Spinal cord (tissue), 10 donors: ENCODE measurements around the gene ARHGEF7. TPM values are rescaled to one million over a fixed set of nuclear protein-coding genes. Genes with fewer than 3 reads are reported as not detected.
"Not testable (repeated sequence)": the region's sequence is repeated elsewhere in the genome, so short reads cannot be mapped to it uniquely, and the experiment has no call there.

Experiments used
- DNase-seq, 6 donors: peaks; one replicate each; pipeline versions ENCODE4 v3.0.0 to v3.0.0-alpha.2; 2013 to 2015; ENCODE audit warnings: low spot score in 6 of 6, low read depth in 4 of 6
- H3K27ac ChIP-seq: one replicate; pipeline ENCODE4 v1.5.1; 2013; ENCODE audit warnings: low read depth, low read length, control low read depth
- H3K27me3 ChIP-seq: one replicate; pipeline ENCODE4 v1.6.1; 2013; ENCODE audit warnings: low read length; ENCODE audit not compliant: control insufficient read depth, insufficient read depth
- H3K36me3 ChIP-seq: one replicate; pipeline ENCODE4 v1.6.1; 2013; ENCODE audit warnings: low read length; ENCODE audit not compliant: control insufficient read depth, insufficient read depth
- H3K4me1 ChIP-seq: one replicate; pipeline ENCODE4 v1.6.1; 2013; ENCODE audit warnings: low read length; ENCODE audit not compliant: control insufficient read depth, insufficient read depth
- H3K4me3 ChIP-seq: one replicate; pipeline ENCODE4 v1.5.1; 2013; ENCODE audit warnings: low read depth, low read length, control low read depth
- H3K9me3 ChIP-seq: one replicate; pipeline ENCODE4 v1.6.1; 2013; ENCODE audit warnings: low read length; ENCODE audit not compliant: control insufficient read depth, insufficient read depth
- WGBS: methylation state at CpG from one replicate; pipeline ENCODE4 v1.1.5; 2013; ENCODE audit warnings: missing lambda C conversion rate; ENCODE audit not compliant: insufficient coverage; 5-methylcytosine and 5-hydroxymethylcytosine counted together
- polyA plus RNA-seq, 2 donors: library from polyadenylated mRNA; unstranded; fragments of 120-200 nt; gene quantifications; one replicate each; pipeline ENCODE4 v1.2.1, GENCODE V29; 2013; ENCODE audit not compliant: insufficient read length in 2 of 2
- total RNA-seq, 2 donors: library from RNA; depleted of rRNA in 1 of 2; stranded (reverse); fragments of 120-200 nt in 1 of 2; fragments of >200 nt in 1 of 2; gene quantifications; one replicate each; pipeline versions ENCODE4 v1.2.3 to v1.2.4, GENCODE V29; 2013 to 2014
- donor health status: healthy.

Gene ARHGEF7
- total and polyA plus RNA-seq, 4 donors: 66.1 to 140 (median 120) TPM

GRCh38 chr13:111255228-111255790 is 140.2 kb downstream of the ARHGEF7 start:
- Histone ChIP-seq H3K4me1 (peaks cover 8% of the 10 kb centered on the region), H3K4me3 (no peak overlapping the region), H3K9me3 (peaks cover 4% of the 10 kb centered on the region), H3K27ac (no peak overlapping the region), H3K27me3 (no peaks in the 10 kb centered on the region), H3K36me3 (peaks cover 45% of the 10 kb centered on the region)
- no peak for DNase-seq
- 97% methylated on average over 8 of the region's 10 CpGs for WGBS

- WGBS: 96% methylated on average over 8 of the region's 8 CpGs
- peaks cover 4% of the 10 kb centered on the region for H3K9me3 ChIP-seq
- no peaks in the 10 kb centered on the region for H3K27me3 ChIP-seq
- H3K4me3 ChIP-seq: no peak overlapping the region
- no peak overlapping the region for H3K27ac ChIP-seq
- DNase-seq: no peak
- peaks cover 40% of the 10 kb centered on the region for H3K36me3 ChIP-seq
- H3K4me1 ChIP-seq: peaks cover 4% of the 10 kb centered on the region
Measured at GRCh38 chr13:111256458-111256857, 141.3 kb downstream of the ARHGEF7 start.

DNA sequence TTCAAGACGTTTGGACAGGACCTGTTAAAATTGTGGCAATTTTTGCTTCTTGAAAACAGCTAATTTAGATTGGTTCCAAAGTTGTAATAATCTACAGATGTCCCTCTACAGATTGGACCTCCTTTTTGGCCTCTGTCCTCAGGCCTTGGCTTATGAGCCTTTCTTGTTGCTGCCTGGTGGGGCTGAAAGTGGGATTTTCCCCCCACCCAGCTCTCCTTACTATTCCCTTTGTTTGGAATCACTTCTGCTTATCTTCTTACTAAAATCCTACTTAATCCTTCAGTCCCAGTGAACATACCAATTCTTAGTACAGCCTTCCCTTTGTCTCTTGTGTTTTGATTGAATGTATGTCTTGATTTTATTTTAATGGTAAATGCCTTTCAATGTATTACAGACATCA is 141.8 kb downstream of the ARHGEF7 start:
- no peak overlapping the region for H3K27ac ChIP-seq
- peaks cover 4% of the 10 kb centered on the region for H3K9me3 ChIP-seq
- H3K27me3 ChIP-seq: no peaks in the 10 kb centered on the region
- DNase-seq: no peak
- peaks cover 38% of the 10 kb centered on the region for H3K36me3 ChIP-seq
- peaks cover 4% of the 10 kb centered on the region for H3K4me1 ChIP-seq
- no CpG with 5 or more reads among the region's 1 CpG for WGBS
- H3K4me3 ChIP-seq: no peak overlapping the region

GRCh38 chr13:111257899-111258298 is 142.8 kb downstream of the ARHGEF7 start:
- not testable (repeated sequence) for H3K27ac ChIP-seq

DNA sequence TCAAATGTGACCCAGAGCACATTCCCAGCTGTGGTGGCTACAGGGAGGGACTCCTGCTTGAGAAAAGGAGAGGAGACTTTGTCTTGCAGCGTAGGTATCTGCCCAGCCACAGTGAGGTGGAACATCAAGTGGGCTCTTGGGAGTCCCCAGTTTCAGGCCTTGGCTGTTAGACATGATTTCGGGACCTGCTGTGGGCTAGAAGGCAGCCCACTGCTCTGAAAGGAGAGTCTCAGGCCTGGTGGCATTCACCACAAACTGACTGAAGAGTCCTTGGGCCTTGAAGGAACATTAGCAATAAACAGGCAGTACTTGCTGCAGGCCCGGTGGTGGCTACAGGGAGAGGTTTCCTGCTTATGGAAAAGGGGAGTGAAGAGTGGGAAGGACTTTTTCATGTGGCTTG is 143.5 kb downstream of the ARHGEF7 start:
- no peaks in the 10 kb centered on the region for H3K27me3 ChIP-seq
- DNase-seq: no peak
- peaks cover 29% of the 10 kb centered on the region for H3K36me3 ChIP-seq
- no peak overlapping the region for H3K27ac ChIP-seq
- no peaks in the 10 kb centered on the region for H3K4me1 ChIP-seq
- 97% methylated on average over 3 of the region's 3 CpGs for WGBS
- H3K4me3 ChIP-seq: no peak overlapping the region
- H3K9me3 ChIP-seq: peaks cover 4% of the 10 kb centered on the region

More at GRCh38 chr13:111257899-111258298, 142.8 kb downstream of the ARHGEF7 start:
- not testable (repeated sequence) for H3K27me3 ChIP-seq, H3K9me3 ChIP-seq, H3K4me1 ChIP-seq, H3K4me3 ChIP-seq, DNase-seq
- H3K36me3 ChIP-seq: peaks cover 34% of the 10 kb centered on the region
- 86% methylated on average over 2 of the region's 2 CpGs for WGBS

DNA sequence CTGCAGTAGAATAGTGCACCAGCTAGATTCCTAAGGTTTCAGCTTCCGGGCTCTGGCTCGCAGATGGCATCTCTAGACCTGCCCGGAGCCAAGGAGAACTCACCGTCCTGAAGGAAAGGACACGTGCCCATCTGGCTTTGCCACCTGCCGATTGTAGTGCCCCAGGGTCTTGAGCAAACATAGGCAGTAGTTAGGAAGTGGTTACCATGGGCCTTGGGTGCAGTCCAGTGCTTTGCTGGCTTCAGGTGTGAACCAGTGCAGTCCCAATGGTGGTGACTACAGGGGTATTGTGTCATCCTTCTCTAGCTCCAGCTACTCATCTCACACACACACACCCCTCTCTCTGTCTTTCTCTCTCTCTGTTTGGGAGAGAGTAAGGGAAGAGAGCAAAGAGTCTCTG is 143.9 kb downstream of the ARHGEF7 start:
- H3K36me3 ChIP-seq: peaks cover 29% of the 10 kb centered on the region
- no peaks in the 10 kb centered on the region for H3K4me1 ChIP-seq
- DNase-seq: no peak
- H3K27me3 ChIP-seq: no peaks in the 10 kb centered on the region
- no peak overlapping the region for H3K27ac ChIP-seq
- H3K9me3 ChIP-seq: peaks cover 4% of the 10 kb centered on the region
- H3K4me3 ChIP-seq: no peak overlapping the region
- 94% methylated on average over 2 of the region's 6 CpGs for WGBS

DNA sequence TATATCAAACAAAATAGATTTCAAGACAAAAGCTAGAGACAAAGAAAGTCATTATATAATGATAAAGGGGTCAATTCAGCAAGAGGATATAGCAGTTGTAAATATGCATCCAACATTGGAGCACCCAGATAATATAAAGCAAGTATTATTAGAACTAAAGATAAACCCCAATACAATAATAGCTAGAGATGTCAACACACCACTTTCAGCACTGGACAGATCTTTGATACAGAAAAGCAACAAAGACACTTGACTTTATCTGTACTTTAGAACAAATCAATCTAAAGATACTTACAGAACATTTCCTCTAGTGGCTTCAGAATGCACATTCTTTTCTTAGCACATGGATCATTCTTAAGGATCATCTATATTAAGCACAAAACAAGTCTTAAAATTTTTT is 146.2 kb downstream of the ARHGEF7 start:
- H3K36me3 ChIP-seq: peaks cover 27% of the 10 kb centered on the region
- no peak overlapping the region for H3K4me3 ChIP-seq
- no peaks in the 10 kb centered on the region for H3K27me3 ChIP-seq
- peaks cover 4% of the 10 kb centered on the region for H3K9me3 ChIP-seq
- H3K4me1 ChIP-seq: no peaks in the 10 kb centered on the region
- no peak for DNase-seq
- H3K27ac ChIP-seq: no peak overlapping the region

DNA sequence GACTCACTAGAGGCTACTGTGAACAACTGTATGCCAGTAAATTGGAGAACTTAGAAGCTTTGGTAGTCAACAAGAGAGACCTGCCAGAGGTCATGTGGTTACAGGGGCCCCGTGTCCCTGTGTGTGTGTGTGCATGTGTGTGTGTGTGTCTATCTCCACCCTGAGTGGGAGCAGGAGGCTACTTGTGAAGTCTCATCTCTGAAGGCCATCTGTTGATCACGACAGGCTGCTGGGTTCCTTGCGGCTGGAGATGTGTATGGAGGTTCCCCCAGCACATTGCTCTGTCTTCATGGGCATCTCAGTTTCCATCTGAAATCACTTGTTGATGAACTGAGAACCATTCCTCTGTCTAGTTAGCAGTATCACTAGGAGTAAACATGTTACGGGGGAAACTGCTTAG is 147.2 kb downstream of the ARHGEF7 start:
- DNase-seq: no peak
- WGBS: 90% methylated on average over 4 of the region's 4 CpGs
- H3K4me1 ChIP-seq: no peaks in the 10 kb centered on the region
- H3K9me3 ChIP-seq: peaks cover 4% of the 10 kb centered on the region
- H3K4me3 ChIP-seq: no peak overlapping the region
- no peak overlapping the region for H3K27ac ChIP-seq
- no peaks in the 10 kb centered on the region for H3K27me3 ChIP-seq
- H3K36me3 ChIP-seq: peaks cover 34% of the 10 kb centered on the region

GRCh38 chr13:111262715-111263114 is 147.6 kb downstream of the ARHGEF7 start:
- Histone ChIP-seq H3K36me3 (peaks cover 35% of the 10 kb centered on the region), H3K4me3 (no peak overlapping the region), H3K27me3 (no peaks in the 10 kb centered on the region), H3K4me1 (no peaks in the 10 kb centered on the region), H3K27ac (no peak overlapping the region), H3K9me3 (peaks cover 4% of the 10 kb centered on the region)
- WGBS: 70% methylated on average over 3 of the region's 3 CpGs
- no peak for DNase-seq

DNA sequence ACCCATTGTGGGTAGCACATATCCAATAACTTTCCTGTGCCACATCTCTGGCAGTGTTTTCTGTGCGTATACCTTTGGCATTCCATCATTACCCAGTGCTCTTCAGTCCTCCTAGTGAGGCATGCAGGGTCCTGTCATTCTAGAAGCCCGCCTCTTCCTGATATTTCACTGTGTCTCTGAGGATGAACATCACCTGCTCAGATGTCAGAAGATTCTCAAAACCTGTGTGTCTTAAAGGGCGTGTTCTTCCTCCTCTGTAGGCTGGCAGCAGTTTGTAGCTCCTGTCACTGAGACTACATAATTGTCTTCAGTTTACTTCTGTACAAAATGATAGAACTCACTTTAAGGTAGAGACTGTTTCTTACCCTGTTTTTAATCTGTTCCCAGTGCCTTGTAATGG is 148.5 kb downstream of the ARHGEF7 start:
- Histone ChIP-seq H3K27ac (no peak overlapping the region), H3K4me1 (no peaks in the 10 kb centered on the region), H3K36me3 (peaks cover 30% of the 10 kb centered on the region), H3K9me3 (peaks cover 4% of the 10 kb centered on the region), H3K4me3 (no peak overlapping the region), H3K27me3 (no peaks in the 10 kb centered on the region)
- DNase-seq: no peak
- 95% methylated on average over 2 of the region's 3 CpGs for WGBS
